ENCODE results near the gene FOXP1.

FOXP1 gene

GRCh38 chr3:71140477-71140876 is 443.1 kb downstream of the FOXP1 start:
- no peaks in the 10 kb centered on the region for H3K36me3 ChIP-seq (ENCODE audit: low read depth)
- H3K27me3 ChIP-seq (ENCODE audit: insufficient read depth, poor library complexity, severe bottlenecking) = no peaks in the 10 kb centered on the region
- no peak for TF ChIP-seq CTCF (IDR thresholded peaks at IDR 0.05; ENCODE audit: poor library complexity, severe bottlenecking)
- ATAC-seq (ENCODE audit: low read depth) (no peak), DNase-seq (ENCODE audit: low spot score) (no peak)
- H3K9me3 ChIP-seq (ENCODE audit: severe bottlenecking) = peaks cover 1% of the 10 kb centered on the region
- no peak overlapping the region for H3K27ac ChIP-seq (ENCODE audit: poor library complexity, severe bottlenecking)
- H3K4me1 ChIP-seq (ENCODE audit: insufficient read depth, poor library complexity, severe bottlenecking) = no peaks in the 10 kb centered on the region
- H3K4me3 ChIP-seq (ENCODE audit: severe bottlenecking) = no peak overlapping the region

GRCh38 chr3:71139496-71139895 is 444.0 kb downstream of the FOXP1 start:
- ATAC-seq (ENCODE audit: low read depth) (no peak), DNase-seq (ENCODE audit: low spot score) (no peak)
- Histone ChIP-seq H3K9me3 (ENCODE audit: severe bottlenecking) (peaks cover 1% of the 10 kb centered on the region), H3K4me1 (ENCODE audit: insufficient read depth, poor library complexity, severe bottlenecking) (no peaks in the 10 kb centered on the region), H3K27me3 (ENCODE audit: insufficient read depth, poor library complexity, severe bottlenecking) (no peaks in the 10 kb centered on the region), H3K4me3 (ENCODE audit: severe bottlenecking) (no peak overlapping the region), H3K27ac (ENCODE audit: poor library complexity, severe bottlenecking) (no peak overlapping the region), H3K36me3 (ENCODE audit: low read depth) (no peaks in the 10 kb centered on the region)
- no peak for TF ChIP-seq CTCF (IDR thresholded peaks at IDR 0.05; ENCODE audit: poor library complexity, severe bottlenecking)

GRCh38 chr3:71138410-71138809 is 445.1 kb downstream of the FOXP1 start:
- Histone ChIP-seq H3K36me3 (ENCODE audit: low read depth) (no peaks in the 10 kb centered on the region), H3K27me3 (ENCODE audit: insufficient read depth, poor library complexity, severe bottlenecking) (no peaks in the 10 kb centered on the region), H3K4me3 (ENCODE audit: severe bottlenecking) (no peak overlapping the region), H3K9me3 (ENCODE audit: severe bottlenecking) (peaks cover 1% of the 10 kb centered on the region), H3K27ac (ENCODE audit: poor library complexity, severe bottlenecking) (no peak overlapping the region), H3K4me1 (ENCODE audit: insufficient read depth, poor library complexity, severe bottlenecking) (no peaks in the 10 kb centered on the region)
- no peak for ATAC-seq (ENCODE audit: low read depth)
- DNase-seq (ENCODE audit: low spot score) = no peak
- no peak for TF ChIP-seq CTCF (IDR thresholded peaks at IDR 0.05; ENCODE audit: poor library complexity, severe bottlenecking)

GRCh38 chr3:71136276-71136675 is 447.3 kb downstream of the FOXP1 start:
- Histone ChIP-seq H3K27me3 (ENCODE audit: insufficient read depth, poor library complexity, severe bottlenecking) (no peaks in the 10 kb centered on the region), H3K4me3 (ENCODE audit: severe bottlenecking) (no peak overlapping the region), H3K4me1 (ENCODE audit: insufficient read depth, poor library complexity, severe bottlenecking) (no peaks in the 10 kb centered on the region), H3K36me3 (ENCODE audit: low read depth) (no peaks in the 10 kb centered on the region), H3K9me3 (ENCODE audit: severe bottlenecking) (peaks cover 1% of the 10 kb centered on the region), H3K27ac (ENCODE audit: poor library complexity, severe bottlenecking) (no peak overlapping the region)
- DNase-seq (ENCODE audit: low spot score) = no peak
- TF ChIP-seq CTCF (IDR thresholded peaks at IDR 0.05; ENCODE audit: poor library complexity, severe bottlenecking) = no peak
- ATAC-seq (ENCODE audit: low read depth) = no peak

- ATAC-seq (ENCODE audit: low read depth) (no peak), DNase-seq (ENCODE audit: low spot score) (no peak)
- peaks cover 1% of the 10 kb centered on the region for H3K9me3 ChIP-seq (ENCODE audit: severe bottlenecking)
- no peak for TF ChIP-seq CTCF (IDR thresholded peaks at IDR 0.05; ENCODE audit: poor library complexity, severe bottlenecking)
- no peaks in the 10 kb centered on the region for H3K36me3 ChIP-seq (ENCODE audit: low read depth)
- no peak overlapping the region for H3K27ac ChIP-seq (ENCODE audit: poor library complexity, severe bottlenecking)
- H3K27me3 ChIP-seq (ENCODE audit: insufficient read depth, poor library complexity, severe bottlenecking) = no peaks in the 10 kb centered on the region
- no peak overlapping the region for H3K4me3 ChIP-seq (ENCODE audit: severe bottlenecking)
- H3K4me1 ChIP-seq (ENCODE audit: insufficient read depth, poor library complexity, severe bottlenecking) = peaks cover 4% of the 10 kb centered on the region
These were observed 448.0 kb downstream of the FOXP1 start for GRCh38 chr3:71135373-71136088.
